ENCODE data around the gene ATP1B3.

DNA sequence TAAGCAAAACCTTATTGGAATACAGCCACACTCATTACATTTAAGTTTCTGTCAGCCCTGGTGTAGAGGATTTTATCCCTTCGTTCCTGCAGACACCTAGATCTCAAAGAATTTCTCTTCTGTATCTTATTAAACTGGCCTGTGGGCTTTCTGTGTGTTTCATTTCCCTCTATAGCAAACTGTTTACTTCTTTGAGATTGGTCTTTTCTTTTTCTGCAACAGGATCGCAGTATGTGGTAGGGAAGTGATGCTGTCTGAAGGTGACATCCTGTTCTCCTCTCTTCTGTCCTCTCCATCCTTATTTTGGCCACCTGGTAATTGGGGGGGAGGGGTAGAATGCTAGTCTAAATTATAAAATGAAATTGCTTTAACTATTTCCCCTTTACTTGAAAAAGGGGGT is 25.5 kb downstream of the ATP1B3 start:
- TF ChIP-seq ZNF274 (IDR thresholded peaks at IDR 0.05; ENCODE audit: low read depth, low read length) = no peak
- no peak for TF ChIP-seq YY1 (IDR thresholded peaks at IDR 0.05; ENCODE audit: insufficient read depth, insufficient read length)
